ENCODE results near the gene DENND6B.
"Not testable (repeated sequence)": the region's sequence is repeated elsewhere in the genome, so short reads cannot be mapped to it uniquely, and the experiment has no call there.

The DENND6B gene

GRCh38 chr22:50286701-50287318, 40.0 kb downstream of the DENND6B start:
- no peak for DNase-seq (ENCODE audit: low read depth)

GRCh38 chr22:50286275-50286674, 40.5 kb downstream of the DENND6B start:
- no peak for DNase-seq (ENCODE audit: low read depth)

- no peak for DNase-seq (ENCODE audit: low read depth)
Observed at GRCh38 chr22:50285568-50286229, 41.1 kb downstream of the DENND6B start.

- no peak for DNase-seq (ENCODE audit: low read depth)
Observed at GRCh38 chr22:50284479-50284878, 42.3 kb downstream of the DENND6B start.

- no peak for DNase-seq (ENCODE audit: low read depth)
Observed at GRCh38 chr22:50283821-50284220, 43.0 kb downstream of the DENND6B start.

- DNase-seq (ENCODE audit: low read depth), result no peak
Observed at GRCh38 chr22:50282361-50283155, 44.3 kb downstream of the DENND6B start.

- no peak for DNase-seq (ENCODE audit: low read depth)
Observed at GRCh38 chr22:50281957-50282356, 44.9 kb downstream of the DENND6B start.

- DNase-seq (ENCODE audit: low read depth), result no peak
Observed at GRCh38 chr22:50281384-50281760, 45.4 kb downstream of the DENND6B start.

GRCh38 chr22:50280708-50281383, 46.0 kb downstream of the DENND6B start:
- no peak for DNase-seq (ENCODE audit: low read depth)

GRCh38 chr22:50280022-50280707, 46.6 kb downstream of the DENND6B start:
- DNase-seq (ENCODE audit: low read depth), result no peak

GRCh38 chr22:50278956-50279619, 47.7 kb downstream of the DENND6B start:
- no peak for DNase-seq (ENCODE audit: low read depth)

- no peak for DNase-seq (ENCODE audit: low read depth)
Observed at GRCh38 chr22:50278461-50278860, 48.4 kb downstream of the DENND6B start.

- DNase-seq (ENCODE audit: low read depth), result no peak
Observed at GRCh38 chr22:50277761-50278160, 49.1 kb downstream of the DENND6B start.

- no peak for DNase-seq (ENCODE audit: low read depth)
Observed at GRCh38 chr22:50276143-50276542, 50.7 kb downstream of the DENND6B start.

GRCh38 chr22:50275181-50276055, 51.4 kb downstream of the DENND6B start:
- no peak for DNase-seq (ENCODE audit: low read depth)

GRCh38 chr22:50274771-50275170, 52.0 kb downstream of the DENND6B start:
- no peak for DNase-seq (ENCODE audit: low read depth)

GRCh38 chr22:50274311-50274710, 52.5 kb downstream of the DENND6B start:
- no peak for DNase-seq (ENCODE audit: low read depth)

- DNase-seq (ENCODE audit: low read depth), result not testable (repeated sequence)
Observed at GRCh38 chr22:50273781-50274180, 53.0 kb downstream of the DENND6B start.

GRCh38 chr22:50273352-50273751, 53.5 kb downstream of the DENND6B start:
- DNase-seq (ENCODE audit: low read depth), result not testable (repeated sequence)

- no peak for DNase-seq (ENCODE audit: low read depth)
Observed at GRCh38 chr22:50272044-50272802, 54.6 kb downstream of the DENND6B start.

Data from stimulated activated CD4-positive, alpha-beta T cell treated with anti-CD3 and anti-CD28 coated beads, Interleukin-2, amount 100 ng/mL, for 4 hours (primary cell).